HEK293 (cell line): ENCODE data around the gene RAB9A.

ENCODE experiments used
- HOXA7 ChIP-seq: sonication (generic); formaldehyde crosslinking; IDR thresholded peaks from 2 replicates; pipeline ENCODE4 v1.8.1; 2022; ENCODE audit warnings: missing genetic modification reagents, borderline replicate concordance
- HOXD13 ChIP-seq: sonication (generic); formaldehyde crosslinking; IDR thresholded peaks from 2 replicates; pipeline ENCODE4 v1.8.0; 2022; ENCODE audit warnings: missing genetic modification reagents, borderline replicate concordance
- IKZF3 ChIP-seq: fragments of 450-650 bp; IDR thresholded peaks from 2 replicates; pipeline ENCODE4 v1.5.0; 2018; ENCODE audit warnings: missing biosample characterization, mild to moderate bottlenecking, missing genetic modification characterization, moderate library complexity
- KLF7 ChIP-seq: fragments of 450-650 bp; formaldehyde crosslinking; IDR thresholded peaks from 2 replicates; pipeline ENCODE4 v1.5.1; 2016; ENCODE audit warnings: missing biosample characterization, missing genetic modification characterization, borderline replicate concordance
- SALL2 ChIP-seq: fragments of 450-650 bp; formaldehyde crosslinking; IDR thresholded peaks from 2 replicates; pipeline ENCODE4 v1.5.0; 2017; ENCODE audit warnings: missing biosample characterization, mild to moderate bottlenecking, missing genetic modification characterization, borderline replicate concordance
- SETDB1 ChIP-seq: IDR thresholded peaks from one replicate; pipeline ENCODE4 v1.6.1; 2017; ENCODE audit warnings: mild to moderate bottlenecking, low read length, moderate library complexity, mixed read lengths; ENCODE audit not compliant: insufficient read length
- ZBTB17 ChIP-seq: fragments of 450-650 bp; formaldehyde crosslinking; IDR thresholded peaks from 2 replicates; pipeline ENCODE4 v1.5.1; 2016; ENCODE audit warnings: missing biosample characterization, missing genetic modification characterization
- ZEB2 ChIP-seq: fragments of 450-650 bp; formaldehyde crosslinking; IDR thresholded peaks from 2 replicates; pipeline ENCODE4 v1.5.1; 2016; ENCODE audit warnings: missing biosample characterization, missing genetic modification characterization
- ZFP37 ChIP-seq: fragments of 450-650 bp; formaldehyde crosslinking; IDR thresholded peaks from 2 replicates; pipeline ENCODE4 v1.5.1; 2016; ENCODE audit warnings: missing biosample characterization, missing genetic modification characterization
- ZNF121 ChIP-seq: fragments of 450-650 bp; formaldehyde crosslinking; IDR thresholded peaks from 2 replicates; pipeline ENCODE4 v1.5.1; 2016; ENCODE audit warnings: missing biosample characterization, missing genetic modification characterization
- ZNF132 ChIP-seq: fragments of 450-650 bp; formaldehyde crosslinking; IDR thresholded peaks from 2 replicates; pipeline ENCODE4 v1.5.1; 2017; ENCODE audit warnings: missing biosample characterization, missing genetic modification characterization, borderline replicate concordance
- ZNF146 ChIP-seq: fragments of 450-650 bp; formaldehyde crosslinking; IDR thresholded peaks from 2 replicates; pipeline ENCODE4 v1.5.1; 2016; ENCODE audit warnings: missing biosample characterization, missing genetic modification characterization
- ZNF169 ChIP-seq: fragments of 450-650 bp; formaldehyde crosslinking; IDR thresholded peaks from 2 replicates; pipeline ENCODE4 v1.5.1; 2016; ENCODE audit warnings: missing biosample characterization, missing genetic modification characterization
- ZNF202 ChIP-seq: fragments of 450-650 bp; formaldehyde crosslinking; IDR thresholded peaks from 2 replicates; pipeline ENCODE4 v1.5.1; 2016; ENCODE audit warnings: missing biosample characterization, missing genetic modification characterization, borderline replicate concordance
- ZNF23 ChIP-seq: fragments of 450-650 bp; formaldehyde crosslinking; IDR thresholded peaks from 2 replicates; pipeline ENCODE4 v1.5.1; 2016; ENCODE audit warnings: missing biosample characterization, missing genetic modification characterization, borderline replicate concordance
- ZNF394 ChIP-seq: fragments of 450-650 bp; formaldehyde crosslinking; IDR thresholded peaks from 2 replicates; pipeline ENCODE4 v1.5.1; 2016; ENCODE audit warnings: missing biosample characterization, missing genetic modification characterization, mild to moderate bottlenecking, moderate library complexity, borderline replicate concordance
- ZNF530 ChIP-seq: fragments of 450-650 bp; formaldehyde crosslinking; IDR thresholded peaks from 2 replicates; pipeline ENCODE4 v1.5.1; 2016; ENCODE audit warnings: low read depth, missing biosample characterization, missing genetic modification characterization
- ZNF561 ChIP-seq: fragments of 450-650 bp; IDR thresholded peaks from 2 replicates; pipeline ENCODE4 v1.5.1; 2018; ENCODE audit warnings: missing biosample characterization, missing genetic modification characterization, borderline replicate concordance
- ZNF571 ChIP-seq: fragments of 450-650 bp; formaldehyde crosslinking; IDR thresholded peaks from 2 replicates; pipeline ENCODE4 v1.5.0; 2017; ENCODE audit warnings: missing biosample characterization, missing genetic modification characterization
- ZNF600 ChIP-seq: fragments of 450-650 bp; formaldehyde crosslinking; IDR thresholded peaks from 2 replicates; pipeline ENCODE4 v1.5.1; 2016; ENCODE audit warnings: missing biosample characterization, missing genetic modification characterization
- ZNF768 ChIP-seq: fragments of 450-650 bp; formaldehyde crosslinking; IDR thresholded peaks from 2 replicates; pipeline ENCODE4 v1.5.1; 2018; ENCODE audit warnings: missing biosample characterization, mild to moderate bottlenecking, missing genetic modification characterization
- ZNF830 ChIP-seq: fragments of 450-650 bp; IDR thresholded peaks from 2 replicates; pipeline ENCODE4 v1.5.0; 2018; ENCODE audit warnings: missing biosample characterization, missing genetic modification characterization, low read depth, mild to moderate bottlenecking, moderate library complexity
- ZNF837 ChIP-seq: fragments of 450-650 bp; formaldehyde crosslinking; IDR thresholded peaks from 2 replicates; pipeline ENCODE4 v1.5.1; 2016; ENCODE audit warnings: missing biosample characterization, missing genetic modification characterization
- TF ChIP-seq, protein P1 (sequence below): fragments of 450-650 bp; IDR thresholded peaks from 2 replicates; pipeline ENCODE4 v1.5.1; 2018; ENCODE audit warnings: missing biosample characterization, mild to moderate bottlenecking, missing genetic modification characterization
- TF ChIP-seq, protein P2 (sequence below): fragments of 450-650 bp; formaldehyde crosslinking; IDR thresholded peaks from 2 replicates; pipeline ENCODE4 v1.5.1; 2016; ENCODE audit warnings: missing biosample characterization, missing genetic modification characterization
- TF ChIP-seq, protein P3 (sequence below): fragments of 450-650 bp; formaldehyde crosslinking; IDR thresholded peaks from 2 replicates; pipeline ENCODE4 v1.5.1; 2016; ENCODE audit warnings: missing biosample characterization, missing genetic modification characterization
- TF ChIP-seq, protein P4 (sequence below): fragments of 450-650 bp; formaldehyde crosslinking; IDR thresholded peaks from 2 replicates; pipeline ENCODE4 v1.5.1; 2017; ENCODE audit warnings: missing biosample characterization, missing genetic modification characterization
- TF ChIP-seq, protein P5 (sequence below): fragments of 450-650 bp; formaldehyde crosslinking; IDR thresholded peaks from 2 replicates; pipeline ENCODE4 v1.5.1; 2017; ENCODE audit warnings: missing biosample characterization, missing genetic modification characterization
- TF ChIP-seq, protein P6 (sequence below): fragments of 450-650 bp; formaldehyde crosslinking; IDR thresholded peaks from 2 replicates; pipeline ENCODE4 v1.5.1; 2016; ENCODE audit warnings: missing biosample characterization, missing genetic modification characterization
- TF ChIP-seq, protein P7 (sequence below): fragments of 450-650 bp; formaldehyde crosslinking; IDR thresholded peaks from 2 replicates; pipeline ENCODE4 v1.5.1; 2016; ENCODE audit warnings: missing biosample characterization, missing genetic modification characterization

The RAB9A gene

DNA sequence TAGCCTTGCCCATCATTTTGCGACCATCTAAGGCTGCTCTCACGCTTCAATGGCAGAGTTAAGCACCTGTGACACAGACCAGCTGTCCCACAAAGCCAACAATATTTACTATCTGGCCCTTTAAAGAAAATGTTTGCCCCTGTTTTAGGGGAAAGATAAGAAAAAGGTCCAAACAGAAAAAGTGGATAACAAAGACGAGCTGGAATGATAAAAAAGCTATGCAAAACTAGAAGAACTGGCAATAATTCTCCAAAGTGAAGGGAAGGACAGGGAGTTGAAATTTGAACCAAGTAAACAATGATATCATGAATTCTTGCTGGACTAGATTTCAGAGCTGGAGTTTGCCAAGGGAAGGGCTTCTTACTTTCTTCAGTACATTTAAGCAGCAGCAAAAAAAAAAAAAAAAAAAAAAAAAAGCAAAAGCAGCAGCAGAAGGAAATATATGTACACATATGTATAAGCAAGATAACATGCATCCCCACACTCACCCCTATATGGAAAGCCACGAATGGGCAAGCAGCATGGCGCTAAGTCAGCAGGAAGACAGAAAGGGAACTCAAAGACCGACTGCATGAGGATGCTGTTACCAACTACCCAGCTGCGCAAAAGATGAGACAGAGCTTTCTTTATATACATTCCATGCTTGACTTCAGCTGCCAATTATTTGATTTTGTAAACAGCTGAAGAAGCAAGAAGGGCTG, 33.0 kb downstream of the RAB9A start (continued):
- TF ChIP-seq IKZF3 (0 out of 2 replicates have a peak, but pooled peaks have one; percentile 15), ZBTB17 (tag by site-specific recombination) (0 out of 2 replicates have a peak, but pooled peaks have one; percentile 18), ZFP37 (tag by site-specific recombination) (no peak), ZEB2 (tag by site-specific recombination) (peak; percentile 54), ZNF600 (no peak), ZNF121 (tag by site-specific recombination) (no peak), ZNF837 (tag by site-specific recombination) (no peak), ZNF768 (tag by site-specific recombination) (no peak), ZNF571 (no peak), ZNF146 (tag by site-specific recombination) (no peak), SALL2 (no peak), ZNF132 (tag by site-specific recombination) (no peak), HOXA7 (CRISPR knock-in tag) (no peak), KLF7 (no peak), ZNF23 (tag by site-specific recombination) (no peak), ZNF561 (tag by site-specific recombination) (no peak), ZNF830 (no peak), SETDB1 (no peak), ZNF169 (no peak), ZNF530 (tag by site-specific recombination) (no peak), HOXD13 (CRISPR knock-in tag) (no peak), ZNF202 (tag by site-specific recombination) (no peak), ZNF394 (no peak)
- TF ChIP-seq, protein P1, sequence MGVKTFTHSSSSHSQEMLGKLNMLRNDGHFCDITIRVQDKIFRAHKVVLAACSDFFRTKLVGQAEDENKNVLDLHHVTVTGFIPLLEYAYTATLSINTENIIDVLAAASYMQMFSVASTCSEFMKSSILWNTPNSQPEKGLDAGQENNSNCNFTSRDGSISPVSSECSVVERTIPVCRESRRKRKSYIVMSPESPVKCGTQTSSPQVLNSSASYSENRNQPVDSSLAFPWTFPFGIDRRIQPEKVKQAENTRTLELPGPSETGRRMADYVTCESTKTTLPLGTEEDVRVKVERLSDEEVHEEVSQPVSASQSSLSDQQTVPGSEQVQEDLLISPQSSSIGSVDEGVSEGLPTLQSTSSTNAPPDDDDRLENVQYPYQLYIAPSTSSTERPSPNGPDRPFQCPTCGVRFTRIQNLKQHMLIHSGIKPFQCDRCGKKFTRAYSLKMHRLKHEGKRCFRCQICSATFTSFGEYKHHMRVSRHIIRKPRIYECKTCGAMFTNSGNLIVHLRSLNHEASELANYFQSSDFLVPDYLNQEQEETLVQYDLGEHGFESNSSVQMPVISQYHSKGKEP (tag by site-specific recombination), result no peak
- TF ChIP-seq, protein P2, sequence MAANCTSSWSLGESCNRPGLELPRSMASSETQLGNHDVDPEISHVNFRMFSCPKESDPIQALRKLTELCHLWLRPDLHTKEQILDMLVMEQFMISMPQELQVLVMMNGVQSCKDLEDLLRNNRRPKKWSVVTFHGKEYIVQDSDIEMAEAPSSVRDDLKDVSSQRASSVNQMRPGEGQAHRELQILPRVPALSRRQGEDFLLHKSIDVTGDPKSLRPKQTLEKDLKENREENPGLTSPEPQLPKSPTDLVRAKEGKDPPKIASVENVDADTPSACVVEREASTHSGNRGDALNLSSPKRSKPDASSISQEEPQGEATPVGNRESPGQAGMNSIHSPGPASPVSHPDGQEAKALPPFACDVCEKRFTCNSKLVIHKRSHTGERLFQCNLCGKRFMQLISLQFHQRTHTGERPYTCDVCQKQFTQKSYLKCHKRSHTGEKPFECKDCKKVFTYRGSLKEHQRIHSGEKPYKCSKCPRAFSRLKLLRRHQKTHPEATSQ (tag by site-specific recombination), result no peak
- TF ChIP-seq, protein P3, sequence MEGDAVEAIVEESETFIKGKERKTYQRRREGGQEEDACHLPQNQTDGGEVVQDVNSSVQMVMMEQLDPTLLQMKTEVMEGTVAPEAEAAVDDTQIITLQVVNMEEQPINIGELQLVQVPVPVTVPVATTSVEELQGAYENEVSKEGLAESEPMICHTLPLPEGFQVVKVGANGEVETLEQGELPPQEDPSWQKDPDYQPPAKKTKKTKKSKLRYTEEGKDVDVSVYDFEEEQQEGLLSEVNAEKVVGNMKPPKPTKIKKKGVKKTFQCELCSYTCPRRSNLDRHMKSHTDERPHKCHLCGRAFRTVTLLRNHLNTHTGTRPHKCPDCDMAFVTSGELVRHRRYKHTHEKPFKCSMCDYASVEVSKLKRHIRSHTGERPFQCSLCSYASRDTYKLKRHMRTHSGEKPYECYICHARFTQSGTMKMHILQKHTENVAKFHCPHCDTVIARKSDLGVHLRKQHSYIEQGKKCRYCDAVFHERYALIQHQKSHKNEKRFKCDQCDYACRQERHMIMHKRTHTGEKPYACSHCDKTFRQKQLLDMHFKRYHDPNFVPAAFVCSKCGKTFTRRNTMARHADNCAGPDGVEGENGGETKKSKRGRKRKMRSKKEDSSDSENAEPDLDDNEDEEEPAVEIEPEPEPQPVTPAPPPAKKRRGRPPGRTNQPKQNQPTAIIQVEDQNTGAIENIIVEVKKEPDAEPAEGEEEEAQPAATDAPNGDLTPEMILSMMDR, result no peak
- TF ChIP-seq, protein P4, sequence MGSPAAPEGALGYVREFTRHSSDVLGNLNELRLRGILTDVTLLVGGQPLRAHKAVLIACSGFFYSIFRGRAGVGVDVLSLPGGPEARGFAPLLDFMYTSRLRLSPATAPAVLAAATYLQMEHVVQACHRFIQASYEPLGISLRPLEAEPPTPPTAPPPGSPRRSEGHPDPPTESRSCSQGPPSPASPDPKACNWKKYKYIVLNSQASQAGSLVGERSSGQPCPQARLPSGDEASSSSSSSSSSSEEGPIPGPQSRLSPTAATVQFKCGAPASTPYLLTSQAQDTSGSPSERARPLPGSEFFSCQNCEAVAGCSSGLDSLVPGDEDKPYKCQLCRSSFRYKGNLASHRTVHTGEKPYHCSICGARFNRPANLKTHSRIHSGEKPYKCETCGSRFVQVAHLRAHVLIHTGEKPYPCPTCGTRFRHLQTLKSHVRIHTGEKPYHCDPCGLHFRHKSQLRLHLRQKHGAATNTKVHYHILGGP (tag by site-specific recombination), result no peak
- TF ChIP-seq, protein P5, sequence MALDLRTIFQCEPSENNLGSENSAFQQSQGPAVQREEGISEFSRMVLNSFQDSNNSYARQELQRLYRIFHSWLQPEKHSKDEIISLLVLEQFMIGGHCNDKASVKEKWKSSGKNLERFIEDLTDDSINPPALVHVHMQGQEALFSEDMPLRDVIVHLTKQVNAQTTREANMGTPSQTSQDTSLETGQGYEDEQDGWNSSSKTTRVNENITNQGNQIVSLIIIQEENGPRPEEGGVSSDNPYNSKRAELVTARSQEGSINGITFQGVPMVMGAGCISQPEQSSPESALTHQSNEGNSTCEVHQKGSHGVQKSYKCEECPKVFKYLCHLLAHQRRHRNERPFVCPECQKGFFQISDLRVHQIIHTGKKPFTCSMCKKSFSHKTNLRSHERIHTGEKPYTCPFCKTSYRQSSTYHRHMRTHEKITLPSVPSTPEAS (tag by site-specific recombination), result no peak
- TF ChIP-seq, protein P6, sequence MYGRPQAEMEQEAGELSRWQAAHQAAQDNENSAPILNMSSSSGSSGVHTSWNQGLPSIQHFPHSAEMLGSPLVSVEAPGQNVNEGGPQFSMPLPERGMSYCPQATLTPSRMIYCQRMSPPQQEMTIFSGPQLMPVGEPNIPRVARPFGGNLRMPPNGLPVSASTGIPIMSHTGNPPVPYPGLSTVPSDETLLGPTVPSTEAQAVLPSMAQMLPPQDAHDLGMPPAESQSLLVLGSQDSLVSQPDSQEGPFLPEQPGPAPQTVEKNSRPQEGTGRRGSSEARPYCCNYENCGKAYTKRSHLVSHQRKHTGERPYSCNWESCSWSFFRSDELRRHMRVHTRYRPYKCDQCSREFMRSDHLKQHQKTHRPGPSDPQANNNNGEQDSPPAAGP (tag by site-specific recombination), result no peak
- TF ChIP-seq, protein P7, sequence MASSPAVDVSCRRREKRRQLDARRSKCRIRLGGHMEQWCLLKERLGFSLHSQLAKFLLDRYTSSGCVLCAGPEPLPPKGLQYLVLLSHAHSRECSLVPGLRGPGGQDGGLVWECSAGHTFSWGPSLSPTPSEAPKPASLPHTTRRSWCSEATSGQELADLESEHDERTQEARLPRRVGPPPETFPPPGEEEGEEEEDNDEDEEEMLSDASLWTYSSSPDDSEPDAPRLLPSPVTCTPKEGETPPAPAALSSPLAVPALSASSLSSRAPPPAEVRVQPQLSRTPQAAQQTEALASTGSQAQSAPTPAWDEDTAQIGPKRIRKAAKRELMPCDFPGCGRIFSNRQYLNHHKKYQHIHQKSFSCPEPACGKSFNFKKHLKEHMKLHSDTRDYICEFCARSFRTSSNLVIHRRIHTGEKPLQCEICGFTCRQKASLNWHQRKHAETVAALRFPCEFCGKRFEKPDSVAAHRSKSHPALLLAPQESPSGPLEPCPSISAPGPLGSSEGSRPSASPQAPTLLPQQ (tag by site-specific recombination), result no peak
